Neural progenitor cell (in vitro differentiated cells): ENCODE measurements around the gene ADM. TPM values are rescaled to one million over a fixed set of nuclear protein-coding genes. Genes with fewer than 3 reads are reported as not detected.

ENCODE experiments used
- DNase-seq: peaks from one replicate; pipeline ENCODE4 v3.0.0-alpha.2; 2016; ENCODE audit warnings: low spot score
- H2AFZ ChIP-seq: fragments of 200-600 bp; sonication (generic); replicated peaks from 2 replicates; pipeline ENCODE4 v1.6.1; 2016; ENCODE audit warnings: antibody characterized with exemption
- H3F3A ChIP-seq: fragments of 200-600 bp; sonication (generic); 2 replicates; pipeline ENCODE4 v1.6.1; 2016; ENCODE audit warnings: antibody characterized with exemption, low read depth
- H3K27ac ChIP-seq: fragments of 200-600 bp; sonication (generic); 2 replicates; pipeline ENCODE4 v1.5.1; 2016; ENCODE audit warnings: mild to moderate bottlenecking
- H3K27me3 ChIP-seq: fragments of 200-600 bp; sonication (generic); 2 replicates; pipeline ENCODE4 v1.6.1; 2016; ENCODE audit warnings: mild to moderate bottlenecking, moderate library complexity
- H3K36me3 ChIP-seq: fragments of 200-600 bp; sonication (generic); 2 replicates; pipeline ENCODE4 v1.5.1; 2016
- H3K4me1 ChIP-seq: fragments of 200-600 bp; sonication (generic); 2 replicates; pipeline ENCODE4 v1.6.1; 2016; ENCODE audit warnings: mixed run types
- H3K4me2 ChIP-seq: fragments of 200-600 bp; sonication (generic); 2 replicates; pipeline ENCODE4 v1.6.1; 2016
- H3K4me3 ChIP-seq: fragments of 200-600 bp; sonication (generic); 2 replicates; pipeline ENCODE4 v1.5.1; 2016
- H3K79me2 ChIP-seq: fragments of 200-600 bp; sonication (generic); 2 replicates; pipeline ENCODE4 v1.6.1; 2016; ENCODE audit warnings: low read depth
- H3K9ac ChIP-seq: fragments of 200-600 bp; sonication (generic); 2 replicates; pipeline ENCODE4 v1.6.1; 2016
- H3K9me3 ChIP-seq: fragments of 200-600 bp; sonication (generic); 2 replicates; pipeline ENCODE4 v1.5.1; 2016; ENCODE audit warnings: low read depth
- H4K20me1 ChIP-seq: fragments of 200-600 bp; sonication (generic); 2 replicates; pipeline ENCODE4 v1.6.1; 2016; ENCODE audit warnings: low read depth
- H3K27ac Mint-ChIP-seq: 3 replicates; pipeline ENCODE4 v1.8.0; 2021; ENCODE audit warnings: mixed read lengths
- H3K27me3 Mint-ChIP-seq: 2 replicates; pipeline ENCODE4 v1.8.0; 2022; ENCODE audit warnings: low read depth, mild to moderate bottlenecking, inconsistent platforms, moderate library complexity, mixed read lengths; ENCODE audit not compliant: insufficient read depth
- H3K36me3 Mint-ChIP-seq: 3 replicates; pipeline ENCODE4 v1.8.0; 2021; ENCODE audit warnings: mixed read lengths
- H3K4me1 Mint-ChIP-seq: 3 replicates; pipeline ENCODE4 v1.8.0; 2021; ENCODE audit warnings: mixed read lengths
- H3K4me3 Mint-ChIP-seq: 3 replicates; pipeline ENCODE4 v1.8.0; 2021; ENCODE audit warnings: mild to moderate bottlenecking, moderate library complexity, mixed read lengths
- H3K9me3 Mint-ChIP-seq: 3 replicates; pipeline ENCODE4 v1.8.0; 2020; ENCODE audit warnings: mixed read lengths
- CTCF ChIP-seq: fragments of 200-600 bp; sonication (generic); IDR thresholded peaks from 2 replicates; pipeline ENCODE4 v1.5.1; 2017; ENCODE audit warnings: antibody characterized with exemption, mild to moderate bottlenecking
- EZH2 ChIP-seq: fragments of 200-600 bp; sonication (generic); IDR thresholded peaks from 2 replicates; pipeline ENCODE4 v1.6.1; 2017; ENCODE audit warnings: antibody characterized with exemption, mild to moderate bottlenecking, moderate library complexity
- EZH2phosphoT487 ChIP-seq: fragments of 200-600 bp; sonication (generic); IDR thresholded peaks from 2 replicates; pipeline ENCODE4 v1.6.1; 2017; ENCODE audit warnings: antibody characterized with exemption
- total RNA-seq: library from RNA; depleted of rRNA; stranded (reverse); fragments of >200 nt; gene quantifications from 2 replicates; pipeline ENCODE4 v1.2.3, GENCODE V29; 2015; ENCODE audit warnings: low replicate concordance

ADM gene
- total RNA-seq, 1 donor from 2014 or later, result 3.8 TPM

GRCh38 chr11:10267821-10268220 lies 37.1 kb upstream of the ADM start:
- Histone ChIP-seq H3K27ac (no peak overlapping the region), H2AFZ (no peak overlapping the region), H4K20me1 (no peaks in the 10 kb centered on the region), H3K27me3 (no peaks in the 10 kb centered on the region), H3K9me3 (no peaks in the 10 kb centered on the region), H3K79me2 (no peaks in the 10 kb centered on the region), H3K4me1 (no peaks in the 10 kb centered on the region), H3F3A (no peaks in the 10 kb centered on the region), H3K4me2 (no peak overlapping the region), H3K36me3 (no peaks in the 10 kb centered on the region), H3K4me3 (no peak overlapping the region), H3K9ac (no peak overlapping the region)
- Mint-ChIP-seq H3K4me3 (no peak overlapping the region), H3K36me3 (peaks cover 2% of the 10 kb centered on the region), H3K4me1 (no peaks in the 10 kb centered on the region), H3K27me3 (no peaks in the 10 kb centered on the region), H3K9me3 (peaks cover 3% of the 10 kb centered on the region), H3K27ac (no peak overlapping the region)
- DNase-seq, result no peak
- TF ChIP-seq EZH2 (no peak), CTCF (no peak), EZH2phosphoT487 (no peak)

GRCh38 chr11:10268746-10269488 lies 36.0 kb upstream of the ADM start:
- H3K4me2 ChIP-seq, result no peak overlapping the region

GRCh38 chr11:10272132-10272531 lies 32.7 kb upstream of the ADM start:
- TF ChIP-seq EZH2phosphoT487 (no peak), EZH2 (no peak), CTCF (no peak)
- H3K4me3 ChIP-seq, result no peak overlapping the region
- no peak overlapping the region for H2AFZ ChIP-seq
- H3K4me2 ChIP-seq, result no peak overlapping the region
- peaks cover 3% of the 10 kb centered on the region for H3K27me3 Mint-ChIP-seq
- H3K27ac ChIP-seq, result no peak overlapping the region
- H3K4me3 Mint-ChIP-seq, result no peak overlapping the region
- no peaks in the 10 kb centered on the region for H3K36me3 Mint-ChIP-seq
- no peaks in the 10 kb centered on the region for H3K27me3 ChIP-seq
- H3K27ac Mint-ChIP-seq, result no peak overlapping the region
- H3K9me3 Mint-ChIP-seq, result no peaks in the 10 kb centered on the region
- H3K9me3 ChIP-seq, result no peaks in the 10 kb centered on the region
- no peak for DNase-seq
- H3K36me3 ChIP-seq, result no peaks in the 10 kb centered on the region
- H3K9ac ChIP-seq, result no peak overlapping the region
- H4K20me1 ChIP-seq, result no peaks in the 10 kb centered on the region
- H3K4me1 Mint-ChIP-seq, result no peaks in the 10 kb centered on the region
- H3F3A ChIP-seq, result no peaks in the 10 kb centered on the region
- peaks cover 2% of the 10 kb centered on the region for H3K79me2 ChIP-seq
- peaks cover 11% of the 10 kb centered on the region for H3K4me1 ChIP-seq

More at GRCh38 chr11:10268746-10269488, 36.0 kb upstream of the ADM start:
- H3K36me3 Mint-ChIP-seq, result peaks cover 2% of the 10 kb centered on the region
- H3K4me3 Mint-ChIP-seq, result no peak overlapping the region
- H3K9me3 Mint-ChIP-seq, result peaks cover 3% of the 10 kb centered on the region
- Histone ChIP-seq H3K36me3 (no peaks in the 10 kb centered on the region), H4K20me1 (no peaks in the 10 kb centered on the region), H3F3A (no peaks in the 10 kb centered on the region), H3K79me2 (no peaks in the 10 kb centered on the region), H3K27ac (no peak overlapping the region), H2AFZ (no peak overlapping the region), H3K27me3 (no peaks in the 10 kb centered on the region), H3K9me3 (no peaks in the 10 kb centered on the region), H3K9ac (no peak overlapping the region), H3K4me3 (no peak overlapping the region), H3K4me1 (no peaks in the 10 kb centered on the region)
- no peaks in the 10 kb centered on the region for H3K4me1 Mint-ChIP-seq
- TF ChIP-seq EZH2phosphoT487 (no peak), EZH2 (no peak), CTCF (no peak)
- no peak for DNase-seq
- no peak overlapping the region for H3K27ac Mint-ChIP-seq
- H3K27me3 Mint-ChIP-seq, result no peaks in the 10 kb centered on the region
